NCI-H2196 treated with DMSO at 0.1 percent for 48 hours (cell line): ENCODE results near the gene CELF2.

Experiments
- DNase-seq: peaks from one replicate; lab custom pipeline; 2025; ENCODE audit not compliant: unreplicated experiment; lab: John Stamatoyannopoulos, UW

Gene CELF2

GRCh38 chr10:11215471-11215870 is 197.8 kb downstream of the CELF2 start:
- DNase-seq = no peak

- no peak for DNase-seq
These were observed 199.8 kb downstream of the CELF2 start for GRCh38 chr10:11217521-11217920.

- DNase-seq = no peak
These were observed 200.7 kb downstream of the CELF2 start for GRCh38 chr10:11218395-11218794.

DNA sequence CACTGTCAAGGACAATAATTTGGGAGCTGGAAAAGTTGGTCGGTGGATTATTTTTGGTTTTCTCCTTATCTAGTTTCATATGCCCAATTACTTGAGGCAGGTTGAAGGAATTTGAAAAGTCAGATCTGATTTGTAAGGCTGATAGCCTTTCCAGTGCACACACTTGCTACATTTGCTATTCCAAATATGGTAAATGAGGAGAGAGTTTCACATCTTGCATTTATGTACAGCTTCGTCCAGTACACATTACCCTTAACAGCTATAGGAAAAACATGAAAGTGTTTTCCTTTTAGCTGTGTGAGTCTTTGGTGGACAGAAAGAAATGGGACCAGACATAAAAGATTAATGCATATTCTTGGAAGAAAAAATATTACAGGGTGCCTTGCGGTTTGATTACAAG is 201.8 kb downstream of the CELF2 start:
- no peak for DNase-seq

DNA sequence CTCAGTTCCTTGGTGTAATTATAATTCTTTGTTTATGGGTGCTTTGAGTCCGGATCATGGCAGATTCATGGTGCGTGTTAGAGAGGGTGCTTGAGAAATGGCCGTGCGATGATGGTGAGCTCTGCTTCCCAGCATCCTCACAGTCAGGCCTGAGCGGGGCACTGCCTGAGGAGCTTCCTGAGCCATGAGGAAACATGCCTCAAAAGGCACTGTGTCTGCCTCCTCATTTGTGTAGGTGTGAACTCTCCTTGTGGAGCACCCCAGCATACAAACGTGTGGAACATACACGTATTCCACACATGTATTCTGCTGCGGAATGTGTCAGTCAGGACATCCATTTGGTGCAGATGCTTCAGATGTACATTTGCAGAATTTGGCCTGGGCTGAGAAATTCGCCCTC is 205.4 kb downstream of the CELF2 start:
- DNase-seq = no peak

GRCh38 chr10:11223507-11224140 is 206.0 kb downstream of the CELF2 start:
- DNase-seq = no peak

DNA sequence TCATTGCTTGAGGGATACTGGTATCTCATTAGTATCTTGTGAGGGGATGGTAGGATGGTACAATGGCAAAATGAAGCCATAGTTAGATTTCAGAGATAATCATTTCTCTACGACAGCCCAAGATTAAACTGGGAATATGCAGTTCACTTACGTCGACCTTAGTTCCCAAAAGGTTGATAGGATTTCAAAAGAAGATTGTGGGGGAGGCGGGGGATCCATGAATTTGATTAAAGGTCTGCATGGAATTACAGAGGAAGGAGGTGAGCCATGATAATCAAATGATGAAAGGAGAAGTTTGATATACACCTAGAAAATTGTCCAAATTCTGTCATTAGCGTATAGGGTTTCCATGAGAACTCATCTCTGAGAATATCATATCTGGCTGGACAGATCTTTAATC is 206.6 kb downstream of the CELF2 start:
- DNase-seq = no peak

GRCh38 chr10:11224792-11225416 is 207.2 kb downstream of the CELF2 start:
- DNase-seq = no peak

GRCh38 chr10:11225935-11226334 is 208.3 kb downstream of the CELF2 start:
- DNase-seq = no peak

- no peak for DNase-seq
These were observed 209.4 kb downstream of the CELF2 start for GRCh38 chr10:11227103-11227502.

DNA sequence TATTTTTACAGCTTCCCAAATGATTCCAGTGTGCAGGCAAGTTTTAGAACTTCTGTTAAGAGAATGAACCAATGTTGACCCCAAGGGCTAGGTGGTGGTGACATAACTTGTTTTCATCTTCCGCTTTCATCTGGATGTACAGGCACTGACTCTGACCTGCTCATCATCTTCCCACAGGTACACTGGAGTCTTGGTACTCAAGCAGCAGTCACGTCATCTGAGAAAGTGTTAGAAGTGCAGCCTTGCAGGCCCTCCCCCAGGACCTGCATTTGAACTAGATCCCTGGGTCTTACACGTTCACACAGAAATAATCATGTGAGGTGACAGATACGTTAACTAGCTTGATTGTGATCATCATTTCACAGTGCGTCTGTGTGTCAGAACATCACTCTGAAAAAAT is 212.2 kb downstream of the CELF2 start:
- no peak for DNase-seq

- no peak for DNase-seq
These were observed 213.0 kb downstream of the CELF2 start for GRCh38 chr10:11230498-11231167.

- DNase-seq = no peak
These were observed 213.6 kb downstream of the CELF2 start for GRCh38 chr10:11231285-11231684.

DNA sequence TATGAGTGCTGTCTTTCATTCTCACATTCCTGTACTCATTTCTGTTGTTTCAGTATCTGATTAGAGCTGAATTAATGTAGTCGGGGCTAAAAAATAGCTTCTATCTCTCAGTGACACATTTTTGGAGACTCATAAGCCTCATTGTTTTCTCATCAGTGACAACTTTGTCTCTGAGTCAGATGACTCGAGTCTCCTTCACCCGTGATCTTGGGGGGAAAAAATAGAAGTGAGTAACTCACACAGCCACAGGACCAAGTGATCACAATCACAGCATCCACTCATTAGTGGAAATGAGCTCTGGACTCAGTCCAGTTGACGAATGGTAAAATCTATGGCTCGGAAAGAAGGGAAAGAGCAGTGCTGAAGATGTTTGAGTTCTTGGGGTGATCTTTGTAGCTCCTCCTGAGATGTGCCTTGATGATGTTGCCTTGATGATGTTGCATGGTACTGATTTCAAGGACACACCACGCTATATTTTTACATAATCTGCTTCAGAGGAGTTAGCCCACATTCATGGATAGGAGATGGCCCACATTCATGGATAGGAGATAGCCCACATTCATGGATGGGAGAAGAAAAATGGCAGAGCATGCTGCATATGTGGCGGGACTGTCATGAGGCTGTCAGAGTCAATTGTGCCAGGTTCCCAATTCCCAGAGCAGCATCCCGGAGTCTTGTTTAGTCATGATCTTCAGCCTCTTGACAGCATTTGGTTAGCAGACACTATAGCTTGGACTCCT is 214.7 kb downstream of the CELF2 start:
- DNase-seq = no peak

GRCh38 chr10:11234857-11235531 is 217.3 kb downstream of the CELF2 start:
- DNase-seq = no peak

- no peak for DNase-seq
These were observed 218.1 kb downstream of the CELF2 start for GRCh38 chr10:11235771-11236170.

DNA sequence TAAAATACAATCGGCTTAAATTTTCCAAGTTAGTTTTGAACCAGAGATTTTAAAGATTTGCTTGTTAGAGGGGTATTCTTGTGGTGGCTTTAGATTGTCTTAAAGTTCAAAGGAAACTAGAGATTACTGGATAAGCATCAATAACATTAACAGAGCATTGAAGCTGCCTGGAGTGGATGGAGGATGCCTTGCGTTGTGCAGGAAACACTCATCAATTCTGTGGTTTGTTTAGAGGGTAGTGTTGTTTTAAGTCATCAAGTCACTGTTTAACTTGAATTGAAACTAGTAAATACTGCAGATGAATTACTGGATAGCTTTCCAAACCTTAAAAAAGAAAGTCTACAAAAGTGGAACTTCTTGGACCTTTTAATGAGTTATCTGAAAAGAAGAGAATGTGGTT is 218.6 kb downstream of the CELF2 start:
- DNase-seq = no peak

DNA sequence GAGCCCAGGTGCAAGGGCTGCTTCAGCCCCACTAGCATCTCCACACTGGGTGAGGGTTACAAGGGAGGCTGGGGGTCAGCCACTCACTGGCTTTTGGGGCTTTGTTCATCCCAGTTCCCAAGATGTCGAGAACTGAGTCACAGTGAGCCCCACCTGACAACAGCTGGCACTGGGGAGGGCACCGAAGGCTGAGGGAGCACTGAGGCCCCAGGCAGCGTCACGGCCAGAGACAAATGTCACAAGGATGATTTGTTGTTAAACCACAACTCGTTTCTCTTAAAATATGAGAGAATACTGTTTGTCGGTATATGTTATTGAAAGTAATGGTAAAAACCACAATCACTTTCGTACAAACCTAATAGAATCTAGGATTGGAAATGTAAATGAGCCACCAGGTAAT is 219.9 kb downstream of the CELF2 start:
- no peak for DNase-seq

DNA sequence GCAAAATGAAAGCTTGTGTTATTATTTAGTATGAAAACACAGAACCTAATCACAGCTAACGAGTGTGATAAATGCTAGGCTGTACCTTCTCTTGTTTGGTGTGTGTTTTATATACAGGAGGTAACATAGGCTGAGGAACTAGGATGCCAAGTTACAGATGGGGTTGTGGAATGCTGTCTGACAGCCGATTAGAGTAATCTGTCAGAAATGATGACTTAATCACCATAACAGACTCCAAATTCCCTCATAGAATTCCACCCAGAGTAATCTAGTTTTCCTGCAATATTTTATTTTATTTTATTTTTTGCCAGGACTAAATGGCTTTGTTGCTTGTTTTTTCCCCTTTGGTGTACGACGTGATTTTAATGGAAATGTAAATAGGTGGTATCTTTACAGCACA is 221.2 kb downstream of the CELF2 start:
- DNase-seq = no peak

- DNase-seq = no peak
These were observed 223.0 kb downstream of the CELF2 start for GRCh38 chr10:11240641-11241040.
